A375 (cell line): Measurements from ENCODE around the gene TEK. TPM values are rescaled to one million over a fixed set of nuclear protein-coding genes. Genes with fewer than 3 reads are reported as not detected.

Source experiments
- small RNA-seq: library from RNA; depleted of rRNA; stranded (forward); fragments of <200 nt; gene quantifications from one replicate; pipeline ENCODE3, GENCODE V24; 2014
- total RNA-seq: library from RNA; depleted of rRNA; stranded (reverse); fragments of >200 nt; shearing (Covaris generic); gene quantifications from 2 replicates; pipeline ENCODE4 v1.2.3, GENCODE V29; 2014; rRNA removed

TEK gene
- 0.16 and 0.30 TPM in 2 replicates for total RNA-seq

GRCh38 chr9:27108981-27109541 is at the start of gene TEK:
Gene TEK, plus strand, starts transcription at chr9:27109225. Its CDS starts 366 bp downstream, at chr9:27109591.

Small RNA genes lying within 50 kb of the gene (small RNA-seq; reads per million reads assigned to genes)
- gene AL355433.1: not detected
- not detected for gene RNA5SP280

Other genes starting within 250 kb of the TEK start
- 68.2 and 96.9 TPM in 2 replicates for gene CAAP1, start 216.4 kb upstream of the TEK start, total RNA-seq
- gene PLAA, start 162.0 kb upstream of the TEK start, total RNA-seq: 50.4 and 54.0 TPM in 2 replicates
- 23.2 and 26.1 TPM in 2 replicates for gene IFT74, start 152.8 kb upstream of the TEK start, total RNA-seq
- not detected in 2 replicates for gene LRRC19, start 103.6 kb upstream of the TEK start, total RNA-seq
- gene EQTN, start 187.9 kb downstream of the TEK start, total RNA-seq: not detected in 2 replicates